Measurements from ENCODE around the gene LHPP. TPM values are rescaled to one million over a fixed set of nuclear protein-coding genes. Genes with fewer than 3 reads are reported as not detected.

The LHPP gene
- total and polyA plus RNA-seq, 11 donors = 5.6 to 23.5 (median 13.2) TPM

DNA sequence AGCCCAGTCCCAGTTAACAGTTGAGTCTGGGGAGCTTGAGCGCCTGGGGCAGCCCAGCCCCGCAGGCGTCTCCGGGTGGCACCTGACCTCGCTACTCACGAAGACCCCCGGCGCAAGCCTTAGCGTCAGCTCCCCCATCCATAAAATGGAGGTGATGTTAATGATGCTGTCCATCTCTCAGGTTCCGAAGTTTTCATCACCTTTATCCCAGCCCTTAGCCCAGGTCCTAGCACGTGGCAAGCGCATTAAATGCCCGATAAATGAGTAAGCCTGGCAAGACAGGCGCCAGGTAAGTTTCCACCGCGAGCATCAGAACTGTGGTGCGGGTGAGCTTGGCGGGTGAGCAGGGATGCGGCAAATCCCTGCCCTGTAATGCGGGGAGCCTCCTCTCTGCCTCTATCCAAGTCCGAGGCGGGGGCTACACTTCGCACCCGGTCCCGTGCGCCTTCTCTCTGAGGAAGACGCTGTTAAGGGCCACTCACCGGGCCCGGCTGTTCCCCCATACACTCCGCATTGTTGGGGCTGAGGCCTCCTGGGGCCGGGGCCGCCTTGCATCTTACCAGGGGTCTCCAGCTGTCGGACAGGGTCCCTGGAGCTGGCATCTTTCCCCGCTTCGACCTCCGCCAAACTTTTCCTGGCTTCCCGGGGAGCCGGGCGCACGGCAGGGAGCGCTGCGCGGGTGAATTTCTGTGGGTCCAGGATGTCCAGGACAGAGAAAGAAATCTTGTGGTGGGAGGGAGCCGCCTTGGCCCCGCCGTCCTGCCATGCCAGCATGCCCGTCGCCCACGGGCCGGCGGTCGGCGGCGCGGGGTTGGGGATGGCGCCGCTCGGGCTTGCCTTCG, 12.2 kb upstream of the LHPP start:
- H3K27me3 ChIP-seq = peaks cover 39 to 100% (median 70%) of the 10 kb centered on the region in 9 donors
- TF ChIP-seq POLR2A (IDR thresholded peaks at IDR 0.05) = no peak
- TF ChIP-seq, protein P1, sequence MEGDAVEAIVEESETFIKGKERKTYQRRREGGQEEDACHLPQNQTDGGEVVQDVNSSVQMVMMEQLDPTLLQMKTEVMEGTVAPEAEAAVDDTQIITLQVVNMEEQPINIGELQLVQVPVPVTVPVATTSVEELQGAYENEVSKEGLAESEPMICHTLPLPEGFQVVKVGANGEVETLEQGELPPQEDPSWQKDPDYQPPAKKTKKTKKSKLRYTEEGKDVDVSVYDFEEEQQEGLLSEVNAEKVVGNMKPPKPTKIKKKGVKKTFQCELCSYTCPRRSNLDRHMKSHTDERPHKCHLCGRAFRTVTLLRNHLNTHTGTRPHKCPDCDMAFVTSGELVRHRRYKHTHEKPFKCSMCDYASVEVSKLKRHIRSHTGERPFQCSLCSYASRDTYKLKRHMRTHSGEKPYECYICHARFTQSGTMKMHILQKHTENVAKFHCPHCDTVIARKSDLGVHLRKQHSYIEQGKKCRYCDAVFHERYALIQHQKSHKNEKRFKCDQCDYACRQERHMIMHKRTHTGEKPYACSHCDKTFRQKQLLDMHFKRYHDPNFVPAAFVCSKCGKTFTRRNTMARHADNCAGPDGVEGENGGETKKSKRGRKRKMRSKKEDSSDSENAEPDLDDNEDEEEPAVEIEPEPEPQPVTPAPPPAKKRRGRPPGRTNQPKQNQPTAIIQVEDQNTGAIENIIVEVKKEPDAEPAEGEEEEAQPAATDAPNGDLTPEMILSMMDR (IDR thresholded peaks at IDR 0.05) = no peak
- intact Hi-C loops (cut with DNase I) = no loop called here
- peaks cover 0 to 32% (median 10%) of the 10 kb centered on the region in 12 donors for H3K4me1 ChIP-seq
- DNase-seq (no peak), ATAC-seq (no peak)
- no peak overlapping the region for H3K27ac ChIP-seq
- no peaks in the 10 kb centered on the region for H3K9me3 ChIP-seq
- peak overlapping the region in 10 of 12 donors; percentile 5 to 31 (median 20) for H3K4me3 ChIP-seq
- WGBS, 4 donors = 1 to 3% (median 2%) methylated on average over 38 to 59 of the region's 59 CpGs
- H3K36me3 ChIP-seq = no peaks in the 10 kb centered on the region

DNA sequence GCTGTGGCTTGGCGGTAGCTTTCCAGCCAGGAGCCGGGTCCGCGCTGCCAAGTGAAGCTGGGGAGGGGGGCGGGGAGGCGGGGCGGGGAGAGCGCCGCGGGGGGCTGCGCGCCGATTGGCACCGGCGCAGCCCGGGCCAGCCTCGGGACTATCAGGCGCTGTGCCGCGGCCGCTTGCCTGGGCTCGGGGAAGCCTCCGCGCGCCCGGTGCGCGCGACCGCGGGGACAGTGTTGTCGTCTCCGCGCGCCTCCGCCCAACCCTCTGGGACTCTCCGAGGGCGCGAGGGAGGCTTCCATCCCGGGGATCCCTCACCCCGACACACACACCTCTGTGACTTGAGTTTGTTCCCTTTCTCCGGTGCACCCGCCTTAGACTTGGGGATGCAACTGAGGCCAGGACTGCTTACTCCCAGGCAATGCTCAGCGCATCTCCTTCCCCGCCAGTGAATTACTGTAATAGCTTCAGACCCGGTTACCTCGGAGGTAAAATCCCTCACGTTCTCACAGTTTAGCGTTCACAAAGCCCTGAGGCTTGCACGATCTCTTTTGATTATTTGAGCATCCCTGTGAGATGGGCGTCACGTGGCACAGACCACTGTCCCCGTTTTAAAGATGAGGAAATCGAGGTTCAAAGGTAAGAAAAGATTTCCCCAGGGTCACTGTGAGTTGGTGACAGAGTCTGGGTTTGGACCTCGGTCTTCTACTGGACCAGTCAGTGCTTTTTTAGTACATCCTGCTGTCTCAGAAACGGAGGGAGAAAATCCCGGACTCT, 11.4 kb upstream of the LHPP start, which contains the start of gene NKX1-2:
Gene NKX1-2, minus strand, starts transcription at position 24 of the 771 bp plus-strand sequence. CDS start 92 bp downstream, outside the sequence.
- DNase-seq (no peak), ATAC-seq (no peak)
- 1 to 4% (median 2%) methylated on average over 19 to 57 of the region's 57 CpGs for WGBS, 4 donors
- intact Hi-C loops (cut with DNase I) = no loop called here
- Histone ChIP-seq H3K27ac (no peak within 1 kb of the TSS), H3K36me3 (no peaks in the 10 kb centered on the region), H3K4me1 (peaks cover 0 to 32% (median 10%) of the 10 kb centered on the region in 12 donors), H3K9me3 (no peaks in the 10 kb centered on the region), H3K4me3 (peak within 1 kb of the TSS in 10 of 12 donors; percentile 5 to 31 (median 20)), H3K27me3 (peaks cover 39 to 100% (median 77%) of the 10 kb centered on the region in 9 donors)
- TF ChIP-seq POLR2A (IDR thresholded peaks at IDR 0.05) = no peak
- TF ChIP-seq, protein P1 (IDR thresholded peaks at IDR 0.05) = no peak

DNA sequence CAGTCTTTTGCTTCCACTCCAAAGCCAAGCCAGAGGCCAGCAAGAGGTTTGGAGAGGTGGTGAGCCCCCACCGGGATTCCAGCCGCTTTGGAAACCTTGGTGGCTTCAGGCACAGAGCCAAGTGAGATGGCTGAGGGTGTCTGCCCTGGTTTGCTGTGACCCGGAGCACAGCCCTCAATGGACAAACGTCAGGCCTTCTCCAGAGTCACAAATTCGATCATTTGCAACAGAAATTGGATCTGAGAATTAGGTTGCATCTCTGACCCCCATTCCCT, 10.9 kb upstream of the LHPP start:
- Histone ChIP-seq H3K27me3 (peaks cover 39 to 99% (median 76%) of the 10 kb centered on the region in 9 donors), H3K4me1 (peaks cover 0 to 32% (median 10%) of the 10 kb centered on the region in 12 donors), H3K9me3 (no peaks in the 10 kb centered on the region), H3K36me3 (no peaks in the 10 kb centered on the region), H3K27ac (no peak overlapping the region), H3K4me3 (no peak overlapping the region)
- intact Hi-C loops (cut with DNase I) = no loop called here
- ATAC-seq (no peak), DNase-seq (no peak)
- 12 to 17% (median 17%) methylated on average over 5 of the region's 5 CpGs for WGBS, 4 donors
- TF ChIP-seq, protein P1 (IDR thresholded peaks at IDR 0.05) = no peak
- no peak for TF ChIP-seq POLR2A (IDR thresholded peaks at IDR 0.05)

DNA sequence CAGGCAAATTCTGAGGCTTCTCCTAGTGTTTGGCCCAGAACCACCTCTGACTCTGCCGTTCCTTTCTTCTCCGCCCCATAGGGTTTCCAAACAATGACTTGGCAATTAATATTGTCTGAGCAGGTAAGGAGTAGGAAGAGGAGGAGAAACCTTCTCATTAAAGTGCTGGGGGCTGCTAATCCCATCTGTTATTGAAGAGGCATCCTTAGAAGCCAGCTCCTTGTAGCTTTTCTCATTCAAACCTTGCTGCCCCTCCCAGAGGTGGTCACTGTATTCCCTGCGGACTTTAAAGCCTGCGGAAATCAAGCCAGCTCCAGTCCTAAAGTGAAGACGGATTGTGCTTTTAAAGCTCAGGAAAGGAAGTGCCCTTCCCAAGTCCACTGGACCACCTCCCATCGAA, 10.3 kb upstream of the LHPP start:
- TF ChIP-seq POLR2A (IDR thresholded peaks at IDR 0.05) = no peak
- TF ChIP-seq, protein P1 (IDR thresholded peaks at IDR 0.05) = no peak
- intact Hi-C loops (cut with DNase I) = no loop called here
- no peak for DNase-seq
- Histone ChIP-seq H3K4me3 (no peak overlapping the region), H3K27me3 (peaks cover 39 to 94% (median 70%) of the 10 kb centered on the region in 9 donors), H3K9me3 (no peaks in the 10 kb centered on the region), H3K36me3 (no peaks in the 10 kb centered on the region), H3K4me1 (peaks cover 0 to 32% (median 10%) of the 10 kb centered on the region in 12 donors), H3K27ac (no peak overlapping the region)
- ATAC-seq = no peak
- 22 to 38% (median 25%) methylated on average over 6 of the region's 6 CpGs for WGBS, 4 donors

Measured in heart left ventricle (tissue), 16 donors.